GM18951 (cell line): ENCODE results near the gene HSD11B1L.

Source experiments
- POLR2A ChIP-seq: IDR thresholded peaks from 4 replicates; pipeline ENCODE4 v1.6.1; 2011; ENCODE audit warnings: mild to moderate bottlenecking; ENCODE audit not compliant: insufficient read length, insufficient read depth; ENCODE audit errors: extremely low read depth
- in situ Hi-C: fragments of 300-500 bp; cut with MboI; formaldehyde crosslinking; loops from one replicate; pipeline ENCODE4 v1.12.0; 2022; ENCODE audit warnings: low sequenced_read_pairs, mixed read lengths, inconsistent platforms; ENCODE audit not compliant: unreplicated experiment

The HSD11B1L gene

GRCh38 chr19:5676105-5676771 lies 4.6 kb upstream of the HSD11B1L start:
- in situ Hi-C loops = no loop called here
- TF ChIP-seq POLR2A = no peak

- TF ChIP-seq POLR2A = no peak
- in situ Hi-C loops = no loop called here
Measured at GRCh38 chr19:5676772-5677105, 4.1 kb upstream of the HSD11B1L start.

GRCh38 chr19:5677136-5677535 lies 3.7 kb upstream of the HSD11B1L start:
- in situ Hi-C loops = no loop called here
- no peak for TF ChIP-seq POLR2A

GRCh38 chr19:5677580-5677979 lies 3.2 kb upstream of the HSD11B1L start:
- in situ Hi-C loops = no loop called here
- TF ChIP-seq POLR2A = no peak

- in situ Hi-C loops = no loop called here
- TF ChIP-seq POLR2A = no peak
Measured at GRCh38 chr19:5678071-5678718, 2.6 kb upstream of the HSD11B1L start.

GRCh38 chr19:5679289-5680083 lies 1.3 kb upstream of the HSD11B1L start:
- TF ChIP-seq POLR2A = no peak
- in situ Hi-C loops = no loop called here

GRCh38 chr19:5680084-5680436 lies 767 bp upstream of the HSD11B1L start:
- TF ChIP-seq POLR2A = no peak
- in situ Hi-C loops = no loop called here

GRCh38 chr19:5681391-5682106 lies 722 bp downstream of the HSD11B1L start:
- in situ Hi-C loops = no loop called here
- no peak for TF ChIP-seq POLR2A

- in situ Hi-C loops = no loop called here
- no peak for TF ChIP-seq POLR2A
Measured at GRCh38 chr19:5682107-5682482, 1.3 kb downstream of the HSD11B1L start.

- no peak for TF ChIP-seq POLR2A
Measured at GRCh38 chr19:5683177-5683886, 2.5 kb downstream of the HSD11B1L start.

GRCh38 chr19:5684694-5685430 lies 4.0 kb downstream of the HSD11B1L start:
- no peak for TF ChIP-seq POLR2A
- in situ Hi-C loops = no loop called here

More at GRCh38 chr19:5683177-5683886, 2.5 kb downstream of the HSD11B1L start:
- in situ Hi-C loops = no loop called here

GRCh38 chr19:5686326-5686646 lies 5.5 kb downstream of the HSD11B1L start:
- no peak for TF ChIP-seq POLR2A
- in situ Hi-C loops = no loop called here
